ENCODE measurements around the gene SEZ6.

GRCh38 chr17:28951428-28951990 lies 54.3 kb downstream of the SEZ6 start, which contains the start of gene PHF12:
- TF ChIP-seq CTCF (IDR thresholded peaks at IDR 0.05) (peak in 1 of 6 experiments; percentile 37), POLR2A (IDR thresholded peaks at IDR 0.05) (peak in 3 of 4 donors; percentile 60 to 89 (median 76))
